Activated CD4-positive, alpha-beta T cell treated with anti-CD3 and anti-CD28 coated beads, Interleukin-2, amount 50 U/mL, for 16 hours (primary cell): ENCODE data around the gene HLX.

Source experiments
- DNase-seq: peaks from one replicate; pipeline ENCODE4 v3.0.0-alpha.2; 2020

Gene HLX

GRCh38 chr1:220926146-220926545 is 46.9 kb downstream of the HLX start:
- no peak for DNase-seq

- no peak for DNase-seq
Observed at GRCh38 chr1:220927442-220927841, 48.2 kb downstream of the HLX start.

GRCh38 chr1:220928320-220928719 is 49.1 kb downstream of the HLX start:
- DNase-seq = no peak

- DNase-seq = no peak
Observed at GRCh38 chr1:220928725-220929300, 49.6 kb downstream of the HLX start.

GRCh38 chr1:220929304-220929703 is 50.1 kb downstream of the HLX start:
- DNase-seq = no peak
